CD4-positive, alpha-beta T cell (primary cell): Measurements from ENCODE around the gene HSDL2. TPM values are rescaled to one million over a fixed set of nuclear protein-coding genes. Genes with fewer than 3 reads are reported as not detected.

ENCODE experiments used
- ATAC-seq: fragments of 200-7000 bp; cut with Tn5 transposase; one replicate; pipeline ENCODE4 v1.10.0; 2022; ENCODE audit warnings: mild to moderate bottlenecking; ENCODE audit not compliant: poor library complexity
- CTCF ChIA-PET: fragments of 350-600 bp; sonication (Branson Sonifier 250); formaldehyde crosslinking; loops from one replicate; lab custom pipeline; 2021; ENCODE audit warnings: antibody characterized with exemption, inconsistent platforms; lab: Charles Lee
- POLR2A ChIA-PET: fragments of 350-600 bp; sonication (Branson Sonifier 250); formaldehyde crosslinking; loops from one replicate; lab custom pipeline; 2021; ENCODE audit warnings: antibody characterized with exemption, inconsistent platforms; lab: Charles Lee
- DNase-seq, 14 experiments: peaks; one replicate each; pipeline ENCODE4 v3.0.0-alpha.2; 2013 to 2020; ENCODE audit warnings: mixed read lengths in 2 of 14
- H3K27ac ChIP-seq, 2 donors: one replicate each; pipeline versions ENCODE4 v1.5.1 to v1.7.0; 2013; ENCODE audit warnings: low read length in 2 of 2, low read depth in 1 of 2, mild to moderate bottlenecking in 1 of 2
- H3K27me3 ChIP-seq, 2 experiments: 1 replicate in 1 of 2; 2 replicates in 1 of 2; pipeline versions ENCODE4 v1.6.1 to v1.7.0; 2013; ENCODE audit warnings: low read length in 2 of 2, control low read depth in 1 of 2, mild to moderate bottlenecking in 1 of 2, moderate library complexity in 1 of 2; ENCODE audit not compliant: insufficient read depth in 2 of 2, control insufficient read depth in 1 of 2
- H3K36me3 ChIP-seq: one replicate; pipeline ENCODE4 v1.6.1; 2013; ENCODE audit warnings: low read length, control low read depth; ENCODE audit not compliant: insufficient read depth
- H3K4me1 ChIP-seq: one replicate; pipeline ENCODE4 v1.6.1; 2013; ENCODE audit warnings: low read length, control low read depth; ENCODE audit not compliant: insufficient read depth
- H3K4me3 ChIP-seq: one replicate; pipeline ENCODE4 v1.5.1; 2013; ENCODE audit warnings: mild to moderate bottlenecking, low read length, moderate library complexity
- H3K9me3 ChIP-seq, 2 experiments: 1 replicate in 1 of 2; 2 replicates in 1 of 2; pipeline versions ENCODE4 v1.6.1 to v1.7.0; 2013; ENCODE audit warnings: low read length in 2 of 2, mild to moderate bottlenecking in 2 of 2, control low read depth in 1 of 2, moderate library complexity in 1 of 2; ENCODE audit not compliant: control insufficient read depth in 1 of 2, insufficient read depth in 1 of 2
- H3K27ac Mint-ChIP-seq: one replicate; pipeline ENCODE4 v1.8.0; 2020; ENCODE audit warnings: mixed read lengths
- H3K27me3 Mint-ChIP-seq: one replicate; pipeline ENCODE4 v1.8.0; 2021; ENCODE audit warnings: mixed read lengths
- H3K36me3 Mint-ChIP-seq: one replicate; pipeline ENCODE4 v1.8.0; 2021; ENCODE audit warnings: low read depth, mixed read lengths
- H3K4me1 Mint-ChIP-seq: one replicate; pipeline ENCODE4 v1.8.0; 2021; ENCODE audit warnings: low read depth, mixed read lengths
- H3K4me3 Mint-ChIP-seq: one replicate; pipeline ENCODE4 v1.8.0; 2020; ENCODE audit warnings: mild to moderate bottlenecking, mixed read lengths
- H3K9me3 Mint-ChIP-seq: one replicate; pipeline ENCODE4 v1.8.0; 2020; ENCODE audit warnings: mixed read lengths
- intact Hi-C, 2 experiments: fragments of 100-400 bp; cut with DNase I in 1 of 2; cut with micrococcal nuclease in 1 of 2; formaldehyde crosslinking; loops; one replicate each; pipeline versions ENCODE4 v1.15.1 to v1.9.0; 2023 to 2025; cut with DNase I, micrococcal nuclease
- total RNA-seq, 174 experiments: library from RNA in 2 of 174; stranded (reverse) in 2 of 174; gene quantifications; one replicate each; pipeline ENCODE4 v1.2.3 and lab custom pipeline; 2021 to 2026
- TF ChIP-seq, protein P1 (sequence below): fragments of 200-600 bp; IDR thresholded peaks from one replicate; pipeline ENCODE4 v1.8.0; 2022; ENCODE audit warnings: antibody characterized with exemption, mild to moderate bottlenecking

HSDL2 gene
- total RNA-seq, 2 experiments from 2014 or later, result 3.8 to 4.9 TPM

DNA sequence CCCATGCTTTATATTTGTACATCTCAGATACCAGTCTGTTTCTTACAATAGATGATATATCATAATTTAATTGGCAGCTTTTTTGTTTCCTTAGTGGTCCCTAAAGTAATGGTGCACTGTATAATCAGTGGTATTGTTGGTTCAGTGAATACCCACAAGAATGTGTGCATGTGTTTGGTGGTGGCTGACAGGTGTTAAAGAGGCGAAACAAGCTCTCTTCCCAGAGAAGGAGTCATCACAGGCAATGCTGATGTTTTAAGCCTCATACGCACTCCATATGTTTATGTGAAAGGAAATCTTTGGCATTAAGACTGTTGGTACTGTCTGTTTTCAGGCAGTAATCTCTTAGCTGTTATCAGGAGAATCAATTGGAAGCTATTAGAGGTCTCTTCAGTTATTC is 57.5 kb downstream of the HSDL2 start:
- H3K4me1 ChIP-seq, result no peaks in the 10 kb centered on the region
- POLR2A ChIA-PET, result no interaction called here
- CTCF ChIA-PET, result no interaction called here

DNA sequence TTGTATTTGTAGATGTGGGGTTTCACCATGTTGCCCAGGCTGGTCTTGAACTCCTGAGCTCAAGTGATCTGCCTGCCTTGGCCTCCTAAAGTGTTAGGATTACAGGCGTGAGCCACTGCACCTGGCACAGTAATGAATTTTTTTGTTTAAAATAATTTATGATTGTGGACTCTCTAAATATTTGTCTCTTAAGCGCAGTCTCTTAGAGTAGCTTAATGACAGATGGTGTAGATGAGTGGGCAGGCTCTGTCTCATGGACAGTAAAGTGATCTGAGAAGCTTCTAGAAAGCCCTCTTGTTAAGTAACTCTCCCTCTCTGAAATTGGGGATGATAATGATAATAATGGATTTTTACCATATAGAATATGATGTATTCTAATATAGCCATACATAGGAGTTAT is 59.3 kb downstream of the HSDL2 start:
- ATAC-seq, result no peak
- H3K4me1 ChIP-seq, result no peaks in the 10 kb centered on the region
- POLR2A ChIA-PET, result no interaction called here

More for the DNA sequence above, 57.5 kb downstream of the HSDL2 start:
- Mint-ChIP-seq H3K27me3 (no peaks in the 10 kb centered on the region), H3K27ac (no peak overlapping the region), H3K36me3 (peaks cover 27% of the 10 kb centered on the region), H3K4me3 (no peak overlapping the region), H3K9me3 (no peaks in the 10 kb centered on the region), H3K4me1 (no peaks in the 10 kb centered on the region)
- Histone ChIP-seq H3K4me3 (no peak overlapping the region), H3K27ac (no peak overlapping the region), H3K36me3 (no peaks in the 10 kb centered on the region), H3K27me3 (no peaks in the 10 kb centered on the region), H3K9me3 (no peaks in the 10 kb centered on the region)
- ATAC-seq, result no peak
- TF ChIP-seq, protein P1, sequence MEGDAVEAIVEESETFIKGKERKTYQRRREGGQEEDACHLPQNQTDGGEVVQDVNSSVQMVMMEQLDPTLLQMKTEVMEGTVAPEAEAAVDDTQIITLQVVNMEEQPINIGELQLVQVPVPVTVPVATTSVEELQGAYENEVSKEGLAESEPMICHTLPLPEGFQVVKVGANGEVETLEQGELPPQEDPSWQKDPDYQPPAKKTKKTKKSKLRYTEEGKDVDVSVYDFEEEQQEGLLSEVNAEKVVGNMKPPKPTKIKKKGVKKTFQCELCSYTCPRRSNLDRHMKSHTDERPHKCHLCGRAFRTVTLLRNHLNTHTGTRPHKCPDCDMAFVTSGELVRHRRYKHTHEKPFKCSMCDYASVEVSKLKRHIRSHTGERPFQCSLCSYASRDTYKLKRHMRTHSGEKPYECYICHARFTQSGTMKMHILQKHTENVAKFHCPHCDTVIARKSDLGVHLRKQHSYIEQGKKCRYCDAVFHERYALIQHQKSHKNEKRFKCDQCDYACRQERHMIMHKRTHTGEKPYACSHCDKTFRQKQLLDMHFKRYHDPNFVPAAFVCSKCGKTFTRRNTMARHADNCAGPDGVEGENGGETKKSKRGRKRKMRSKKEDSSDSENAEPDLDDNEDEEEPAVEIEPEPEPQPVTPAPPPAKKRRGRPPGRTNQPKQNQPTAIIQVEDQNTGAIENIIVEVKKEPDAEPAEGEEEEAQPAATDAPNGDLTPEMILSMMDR, result no peak
- no peak for DNase-seq
- intact Hi-C loops, result no loop called here

DNA sequence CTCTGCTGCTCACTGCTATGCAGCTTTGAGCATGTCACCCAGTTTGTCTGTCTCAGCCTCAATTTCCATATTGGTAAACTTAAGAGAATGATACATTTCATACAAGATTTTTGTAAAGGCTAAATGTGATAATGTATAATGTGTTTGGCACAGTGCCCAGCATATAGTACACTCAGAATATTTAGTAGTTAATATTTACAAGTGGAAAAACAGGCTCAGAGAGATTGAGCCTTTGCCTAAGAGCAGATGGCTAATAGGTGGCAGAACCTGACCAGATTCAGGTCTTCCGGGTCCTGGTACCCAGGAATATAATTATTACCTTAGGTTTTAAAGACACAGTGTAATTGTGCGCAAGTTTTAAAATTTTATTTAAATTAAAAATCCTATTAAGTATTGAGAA is 59.9 kb downstream of the HSDL2 start:
- DNase-seq, result no peak
- Mint-ChIP-seq H3K36me3 (peaks cover 24% of the 10 kb centered on the region), H3K9me3 (no peaks in the 10 kb centered on the region), H3K27me3 (no peaks in the 10 kb centered on the region), H3K4me1 (no peaks in the 10 kb centered on the region), H3K27ac (no peak overlapping the region), H3K4me3 (no peak overlapping the region)
- Histone ChIP-seq H3K36me3 (no peaks in the 10 kb centered on the region), H3K4me1 (no peaks in the 10 kb centered on the region), H3K4me3 (no peak overlapping the region), H3K27me3 (no peaks in the 10 kb centered on the region), H3K9me3 (no peaks in the 10 kb centered on the region), H3K27ac (no peak overlapping the region)
- TF ChIP-seq, protein P1, result no peak
- ChIA-PET POLR2A (no interaction called here), CTCF (interaction anchor here (0.6 to 0.8 kb wide), 2 partner anchors 36 to 253 kb away, joined by 3 read pairs; no protein-coding TSS in a partner anchor)
- intact Hi-C loops, result loop anchor here in 1 of 2 experiments (5.0 kb wide), 3 partner anchors 222 to 352 kb away; partner anchors contain the start of gene INIP
- ATAC-seq, result no peak

More for the DNA sequence above, 59.3 kb downstream of the HSDL2 start:
- H3K9me3 Mint-ChIP-seq, result no peaks in the 10 kb centered on the region
- H3K27me3 Mint-ChIP-seq, result no peaks in the 10 kb centered on the region
- peaks cover 29% of the 10 kb centered on the region for H3K36me3 Mint-ChIP-seq
- no peak overlapping the region for H3K4me3 Mint-ChIP-seq
- no peaks in the 10 kb centered on the region for H3K4me1 Mint-ChIP-seq
- TF ChIP-seq, protein P1, result no peak
- CTCF ChIA-PET, result interaction anchor here (0.6 to 0.8 kb wide), 2 partner anchors 36 to 254 kb away, joined by 3 read pairs; no protein-coding TSS in a partner anchor
- no peaks in the 10 kb centered on the region for H3K9me3 ChIP-seq
- no peaks in the 10 kb centered on the region for H3K36me3 ChIP-seq
- intact Hi-C loops, result no loop called here
- no peak overlapping the region for H3K27ac Mint-ChIP-seq
- no peak overlapping the region for H3K4me3 ChIP-seq
- DNase-seq, result no peak
- H3K27me3 ChIP-seq, result no peaks in the 10 kb centered on the region
- H3K27ac ChIP-seq, result no peak overlapping the region
